ENCODE results near the gene DLGAP3.

- TF ChIP-seq CTCF (IDR thresholded peaks at IDR 0.05) (no peak), POLR2A (IDR thresholded peaks at IDR 0.05) (no peak)
Observed at GRCh38 chr1:34926894-34927293, 2.6 kb downstream of the DLGAP3 start.

All from heart left ventricle (tissue), 13 donors.